ENCODE results near the gene RACK1. TPM values are rescaled to one million over a fixed set of nuclear protein-coding genes. Genes with fewer than 3 reads are reported as not detected.
A peak's percentile ranks its signal among the peaks of the same experiment; 100 is the strongest.

RACK1 gene
- total and polyA plus RNA-seq, 2 of the 13 experiments (the other 11 are each of a cell fraction or from before 2014, with no cell fraction given): 2,514 to 6,141 TPM

GRCh38 chr5:181187500-181188213, 56.0 kb downstream of the RACK1 start (continued):
- 0 out of 2 replicates have a peak, but pooled peaks have one; percentile 31 for TF ChIP-seq AHDC1 (CRISPR knock-in tag; IDR thresholded peaks at IDR 0.05; ENCODE audit: borderline replicate concordance)
- TF ChIP-seq HMG20A (CRISPR knock-in tag; IDR thresholded peaks at IDR 0.05; ENCODE audit: borderline replicate concordance): peak; percentile 16; the same call in 1 of the 2 replicates
- TF ChIP-seq RORA (CRISPR knock-in tag; IDR thresholded peaks at IDR 0.05): no peak
- no peak for TF ChIP-seq ZNF10 (CRISPR knock-in tag; IDR thresholded peaks at IDR 0.05; ENCODE audit: borderline replicate concordance, low read depth)
- TF ChIP-seq HMGXB4 (CRISPR knock-in tag; IDR thresholded peaks at IDR 0.05; ENCODE audit: borderline replicate concordance in 1 of 2, low read depth in 1 of 2): peak; percentile 99
- TF ChIP-seq KLF13 (CRISPR knock-in tag; IDR thresholded peaks at IDR 0.05): no peak
- no peak for TF ChIP-seq ZNF446 (CRISPR knock-in tag; IDR thresholded peaks at IDR 0.05)
- TF ChIP-seq NFYB (CRISPR knock-in tag; IDR thresholded peaks at IDR 0.05): no peak
- TF ChIP-seq TBX2 (CRISPR knock-in tag; IDR thresholded peaks at IDR 0.05; ENCODE audit: borderline replicate concordance): peak; percentile 51; the same call in 1 of the 2 replicates
- TF ChIP-seq ZNF496 (CRISPR knock-in tag; IDR thresholded peaks at IDR 0.05; ENCODE audit: insufficient replicate concordance): no peak
- TF ChIP-seq ZNF775 (CRISPR knock-in tag; IDR thresholded peaks at IDR 0.05; ENCODE audit: borderline replicate concordance): 0 out of 2 replicates have a peak, but pooled peaks have one; percentile 69
- TF ChIP-seq PAX8 (CRISPR knock-in tag; IDR thresholded peaks at IDR 0.05; ENCODE audit: borderline replicate concordance): no peak
- peak; percentile 62; the same call in 1 of the 2 replicates for TF ChIP-seq MED1 (CRISPR knock-in tag; IDR thresholded peaks at IDR 0.05)
- peak; percentile 70 for TF ChIP-seq ZNF205 (CRISPR knock-in tag; IDR thresholded peaks at IDR 0.05)
- TF ChIP-seq FOXP4 (CRISPR knock-in tag; IDR thresholded peaks at IDR 0.05): peak; percentile 62
- no peak for TF ChIP-seq ZNF746 (CRISPR knock-in tag; IDR thresholded peaks at IDR 0.05)
- peak; percentile 60 for TF ChIP-seq ELF3 (CRISPR knock-in tag; IDR thresholded peaks at IDR 0.05)
- TF ChIP-seq ZFX (CRISPR knock-in tag; IDR thresholded peaks at IDR 0.05; ENCODE audit: low read depth): peak; percentile 59
- TF ChIP-seq MED8 (CRISPR knock-in tag; IDR thresholded peaks at IDR 0.05; ENCODE audit: insufficient replicate concordance): peak; percentile 24
- TF ChIP-seq CHCHD3 (CRISPR knock-in tag; IDR thresholded peaks at IDR 0.05): no peak

All from HepG2 (cell line).